Heart left ventricle (tissue), 13 donors: Measurements from ENCODE around the gene AKR1C4.

ENCODE experiments used
- POLR2A ChIP-seq, 2 donors: fragments of 450-650 bp; IDR thresholded peaks; one replicate each; pipeline ENCODE4 v1.6.1; 2017; ENCODE audit warnings: antibody characterized with exemption in 2 of 2, mild to moderate bottlenecking in 2 of 2, moderate library complexity in 2 of 2
- TF ChIP-seq, protein P1 (sequence below), 12 donors: fragments of 200-600 bp; sonication (generic) in 4 of 12; IDR thresholded peaks; one replicate each; pipeline versions ENCODE4 v1.5.0 to v1.8.0; 2018 to 2022; ENCODE audit warnings: antibody characterized with exemption in 12 of 12, mild to moderate bottlenecking in 5 of 12
- donor health status: ischemic (EF 13 %, LVEDD 7.1; RV severe dilation, severe dysfunction).
- donor health status: DM: no; HTN: yes; CAD: no.
- donor health status: DM: no; HTN: no; CAD: no.
- donor health status: ischemic (EF 25% LVEDD 6.9; RV normal size, moderate dysfunction).
- donor health status: ischemic (EF 25% LVEDD 5.7; RV mildly dilated, moderate dysfunction).
- donor health status: ischemic (EF 35%, LVEDD 5.7; RV mildly dilated, moderate dysfunction).
- donor health status: nonischemic (EF 11% LVEDD 7.7; RV severe dilation, severe dysfunction).
- donor health status: DM: yes; HTN: yes; CAD: no.
- donor health status: PGD.
- donor health status: ischemic (EF 29% LVEDD 5.4; RV normal size, mild dysfunction).
- donor health status: nonischemic (EF 23%, LVEDD 6.1; RV moderate dilation, normal function).

DNA sequence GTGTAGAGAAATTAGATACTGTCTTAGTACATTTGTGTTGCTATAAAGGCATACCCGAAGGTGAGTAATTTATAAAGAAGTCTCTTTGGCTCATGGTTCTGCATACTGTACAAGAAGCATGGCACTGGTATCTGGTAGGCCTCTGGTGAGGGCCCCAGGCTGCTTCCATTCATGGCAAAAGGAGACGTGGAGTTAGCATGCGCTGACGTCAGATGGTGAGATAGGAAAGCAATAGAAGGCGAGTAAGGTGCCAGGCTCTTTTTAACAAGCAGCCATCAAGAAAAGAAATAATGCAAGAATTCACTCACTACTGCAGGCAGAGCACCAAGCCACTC lies 49.8 kb upstream of the AKR1C4 start:
- TF ChIP-seq, protein P1, sequence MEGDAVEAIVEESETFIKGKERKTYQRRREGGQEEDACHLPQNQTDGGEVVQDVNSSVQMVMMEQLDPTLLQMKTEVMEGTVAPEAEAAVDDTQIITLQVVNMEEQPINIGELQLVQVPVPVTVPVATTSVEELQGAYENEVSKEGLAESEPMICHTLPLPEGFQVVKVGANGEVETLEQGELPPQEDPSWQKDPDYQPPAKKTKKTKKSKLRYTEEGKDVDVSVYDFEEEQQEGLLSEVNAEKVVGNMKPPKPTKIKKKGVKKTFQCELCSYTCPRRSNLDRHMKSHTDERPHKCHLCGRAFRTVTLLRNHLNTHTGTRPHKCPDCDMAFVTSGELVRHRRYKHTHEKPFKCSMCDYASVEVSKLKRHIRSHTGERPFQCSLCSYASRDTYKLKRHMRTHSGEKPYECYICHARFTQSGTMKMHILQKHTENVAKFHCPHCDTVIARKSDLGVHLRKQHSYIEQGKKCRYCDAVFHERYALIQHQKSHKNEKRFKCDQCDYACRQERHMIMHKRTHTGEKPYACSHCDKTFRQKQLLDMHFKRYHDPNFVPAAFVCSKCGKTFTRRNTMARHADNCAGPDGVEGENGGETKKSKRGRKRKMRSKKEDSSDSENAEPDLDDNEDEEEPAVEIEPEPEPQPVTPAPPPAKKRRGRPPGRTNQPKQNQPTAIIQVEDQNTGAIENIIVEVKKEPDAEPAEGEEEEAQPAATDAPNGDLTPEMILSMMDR (IDR thresholded peaks at IDR 0.05): no peak
- no peak for TF ChIP-seq POLR2A (IDR thresholded peaks at IDR 0.05)
